ENCODE results near the gene TTC21A. TPM values are rescaled to one million over a fixed set of nuclear protein-coding genes. Genes with fewer than 3 reads are reported as not detected.

The TTC21A gene
- total RNA-seq, 2 experiments from 2014 or later = 1.9 to 8.3 TPM

DNA sequence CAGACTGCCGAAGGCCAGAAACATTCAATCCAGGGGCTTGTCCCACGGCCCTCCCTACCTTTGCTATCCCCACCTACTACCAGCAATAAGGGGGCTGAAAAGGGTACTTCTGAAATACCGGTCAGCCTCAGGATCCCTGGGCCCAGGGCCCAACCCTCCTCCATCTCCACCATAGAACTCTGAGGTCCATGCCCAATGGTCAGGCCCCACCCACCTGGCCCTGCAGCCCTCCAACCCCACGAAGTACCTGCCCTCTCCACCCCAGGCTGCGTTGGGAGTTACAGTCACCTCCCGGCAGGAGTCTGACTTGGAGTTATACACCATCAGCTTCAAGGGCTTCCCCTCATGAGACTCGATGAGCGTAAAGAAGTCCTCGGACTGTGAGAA lies 7.0 kb upstream of the TTC21A start:
- ATAC-seq (no peak), DNase-seq (no peak)
- CTCF ChIA-PET = interaction anchor here (1.0 to 2.7 kb wide), 10 partner anchors 9 to 191 kb away, joined by 3 to 12 read pairs (median 4); no protein-coding TSS in a partner anchor
- Mint-ChIP-seq H3K4me3 (no peak overlapping the region), H3K36me3 (no peaks in the 10 kb centered on the region), H3K27me3 (no peaks in the 10 kb centered on the region), H3K9me3 (ENCODE audit: low read depth) (no peaks in the 10 kb centered on the region), H3K4me1 (peaks cover 9% of the 10 kb centered on the region), H3K27ac (no peak overlapping the region)

DNA sequence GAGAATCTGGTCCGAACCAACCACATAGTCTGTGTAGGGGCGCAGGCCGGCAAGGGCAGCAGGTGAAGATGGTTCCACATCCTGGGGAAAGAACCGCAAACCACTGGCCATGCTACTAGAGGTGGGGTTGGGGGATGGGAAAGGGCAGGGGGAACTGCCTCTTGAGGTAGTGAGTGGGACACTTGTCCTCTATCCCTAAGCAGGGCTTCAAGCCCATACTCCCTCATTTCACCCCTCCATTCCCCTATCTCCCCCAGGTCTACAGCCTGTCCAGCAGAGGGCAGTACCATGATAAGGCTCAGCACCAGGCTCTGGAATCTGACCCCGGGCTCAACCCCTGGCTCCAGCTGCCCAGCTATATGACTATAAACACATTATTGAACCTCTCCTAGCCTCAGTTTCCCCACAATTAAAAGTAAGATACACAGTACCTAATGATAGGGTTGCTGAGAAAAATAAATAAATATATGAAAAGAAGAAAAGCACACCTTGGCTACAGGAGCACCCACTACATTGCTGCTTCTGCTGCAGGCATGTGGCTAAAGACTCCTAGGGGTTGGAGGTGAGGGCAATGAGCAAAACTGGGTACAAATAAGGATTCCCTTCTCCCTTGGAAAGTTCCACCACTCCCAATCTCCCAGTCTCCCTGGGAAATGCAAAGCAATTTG lies 6.3 kb upstream of the TTC21A start:
- DNase-seq = peak; percentile 61
- no peak overlapping the region for H3K27ac Mint-ChIP-seq
- ATAC-seq = peak; percentile 80

DNA sequence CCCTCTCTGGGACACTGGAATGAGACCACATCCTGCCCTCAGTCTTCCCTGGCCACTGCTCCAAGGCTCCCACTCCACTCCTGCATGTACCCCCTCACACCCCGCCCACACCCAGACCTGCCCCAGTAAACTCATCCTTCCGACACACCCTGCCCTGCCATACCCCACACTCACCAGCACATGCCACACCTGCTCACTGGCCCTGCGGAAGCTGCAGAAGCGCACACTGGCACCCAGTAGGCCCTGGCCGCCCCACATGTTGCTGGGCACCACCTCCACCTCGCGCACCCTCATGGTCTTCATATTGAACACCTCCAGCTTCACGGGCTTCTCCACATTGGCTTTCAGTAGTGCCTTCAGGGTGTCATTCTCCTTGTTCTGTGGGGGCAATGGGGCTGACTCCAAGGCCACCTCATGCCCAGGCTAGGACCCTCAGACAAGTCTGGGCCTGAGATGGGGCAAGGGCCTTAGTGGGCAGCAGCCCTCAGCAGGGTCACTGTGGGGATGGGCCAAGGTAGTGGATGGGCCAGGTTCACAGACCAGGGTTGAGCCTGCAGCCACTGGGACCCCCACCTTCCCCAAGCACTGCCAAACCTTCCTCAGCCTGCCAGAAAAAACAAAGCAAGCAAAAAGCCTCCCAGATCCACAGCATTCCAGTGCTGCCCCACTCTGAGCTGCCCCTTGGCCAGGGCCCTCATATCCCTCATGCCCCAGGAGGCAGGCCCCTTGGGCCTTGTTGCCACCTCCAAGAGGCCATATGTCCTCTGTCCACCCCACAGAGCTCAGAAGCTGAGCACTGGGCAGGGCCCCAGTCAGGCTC lies 4.8 kb upstream of the TTC21A start:
- H3K27ac Mint-ChIP-seq = no peak overlapping the region
- no peak overlapping the region for H3K4me3 Mint-ChIP-seq
- H3K27me3 Mint-ChIP-seq = peaks cover 4% of the 10 kb centered on the region
- H3K9me3 Mint-ChIP-seq (ENCODE audit: low read depth) = no peaks in the 10 kb centered on the region
- ATAC-seq = no peak
- CTCF ChIA-PET = interaction anchor here (1.1 to 1.5 kb wide), 4 partner anchors 24 to 186 kb away, joined by 3 to 6 read pairs (median 4); no protein-coding TSS in a partner anchor
- DNase-seq = no peak
- peaks cover 26% of the 10 kb centered on the region for H3K4me1 Mint-ChIP-seq
- no peaks in the 10 kb centered on the region for H3K36me3 Mint-ChIP-seq

More for the DNA sequence above, 6.3 kb upstream of the TTC21A start:
- Mint-ChIP-seq H3K4me1 (peaks cover 16% of the 10 kb centered on the region), H3K9me3 (ENCODE audit: low read depth) (no peaks in the 10 kb centered on the region), H3K4me3 (no peak overlapping the region), H3K36me3 (no peaks in the 10 kb centered on the region), H3K27me3 (no peaks in the 10 kb centered on the region)
- CTCF ChIA-PET = interaction anchor here (1.0 to 2.7 kb wide), 10 partner anchors 10 to 191 kb away, joined by 3 to 12 read pairs (median 4); no protein-coding TSS in a partner anchor

DNA sequence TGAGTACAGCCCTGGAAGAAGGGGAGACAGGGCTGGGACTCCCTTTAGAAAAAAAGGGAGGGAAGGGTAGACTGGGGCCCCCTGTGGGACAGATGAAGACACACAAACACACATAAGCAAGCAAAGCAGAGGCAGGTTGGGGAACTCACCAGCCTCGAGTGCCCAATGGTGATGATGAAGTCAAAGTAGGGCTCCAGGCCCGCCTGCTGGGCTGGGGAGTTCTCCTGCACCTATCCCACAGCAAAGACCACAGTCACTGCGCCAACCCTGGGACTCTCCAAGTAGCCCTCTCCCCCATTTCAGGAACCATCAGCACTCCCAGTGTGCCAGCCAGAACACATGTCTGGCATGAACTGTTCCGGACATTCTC lies 4.2 kb upstream of the TTC21A start:
- H3K27ac Mint-ChIP-seq = no peak overlapping the region
- H3K36me3 Mint-ChIP-seq = peaks cover 1% of the 10 kb centered on the region
- DNase-seq (no peak), ATAC-seq (no peak)
- CTCF ChIA-PET = interaction anchor here (1.1 to 1.5 kb wide), 4 partner anchors 23 to 185 kb away, joined by 3 to 6 read pairs (median 4); no protein-coding TSS in a partner anchor
- no peaks in the 10 kb centered on the region for H3K9me3 Mint-ChIP-seq (ENCODE audit: low read depth)
- no peak overlapping the region for H3K4me3 Mint-ChIP-seq
- H3K4me1 Mint-ChIP-seq = peaks cover 32% of the 10 kb centered on the region
- peaks cover 4% of the 10 kb centered on the region for H3K27me3 Mint-ChIP-seq

DNA sequence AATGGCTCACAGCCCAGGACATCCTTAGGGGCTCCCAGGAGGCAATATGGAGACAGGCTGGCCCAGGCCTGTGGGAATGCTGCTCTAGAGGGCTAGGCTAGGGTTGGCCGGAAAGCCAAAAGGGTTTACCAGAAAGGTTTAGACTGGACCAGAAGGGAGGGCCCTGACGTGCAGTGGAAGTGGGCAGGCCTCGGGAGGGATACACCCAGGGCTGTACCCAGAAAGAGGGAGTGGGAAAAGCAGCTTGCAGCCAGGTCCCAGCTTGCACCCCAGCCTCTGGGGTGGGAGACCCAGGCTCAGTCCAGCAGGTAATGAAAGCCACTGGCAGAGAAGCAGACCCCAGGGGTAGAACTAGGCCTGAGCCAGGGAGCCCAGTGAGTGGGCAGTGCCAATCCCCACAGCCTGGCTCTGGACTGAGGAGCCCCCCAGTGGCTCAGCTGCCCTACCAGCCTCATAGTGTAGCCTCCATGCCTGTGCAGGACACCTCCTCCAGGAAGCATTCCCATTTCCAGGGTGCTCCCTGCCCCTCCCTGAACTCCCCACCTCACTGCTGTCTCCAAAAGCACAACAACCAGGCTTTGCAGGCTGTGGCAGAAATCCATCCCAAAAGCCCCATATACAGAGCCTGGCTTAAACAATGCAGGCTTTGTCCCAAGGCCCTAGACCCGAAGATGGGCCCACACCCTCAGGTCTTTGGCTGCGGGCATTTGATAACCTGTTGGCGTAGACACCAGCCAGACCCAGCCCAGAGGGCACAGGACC lies 3.5 kb upstream of the TTC21A start:
- Mint-ChIP-seq H3K36me3 (peaks cover 3% of the 10 kb centered on the region), H3K4me1 (peaks cover 38% of the 10 kb centered on the region), H3K27me3 (peaks cover 4% of the 10 kb centered on the region), H3K4me3 (no peak overlapping the region), H3K27ac (no peak overlapping the region), H3K9me3 (ENCODE audit: low read depth) (no peaks in the 10 kb centered on the region)
- no peak for DNase-seq
- CTCF ChIA-PET = interaction anchor here (0.8 to 2.7 kb wide), 4 partner anchors 54 to 243 kb away, joined by 3 to 9 read pairs (median 4); no protein-coding TSS in a partner anchor
- ATAC-seq = no peak

DNA sequence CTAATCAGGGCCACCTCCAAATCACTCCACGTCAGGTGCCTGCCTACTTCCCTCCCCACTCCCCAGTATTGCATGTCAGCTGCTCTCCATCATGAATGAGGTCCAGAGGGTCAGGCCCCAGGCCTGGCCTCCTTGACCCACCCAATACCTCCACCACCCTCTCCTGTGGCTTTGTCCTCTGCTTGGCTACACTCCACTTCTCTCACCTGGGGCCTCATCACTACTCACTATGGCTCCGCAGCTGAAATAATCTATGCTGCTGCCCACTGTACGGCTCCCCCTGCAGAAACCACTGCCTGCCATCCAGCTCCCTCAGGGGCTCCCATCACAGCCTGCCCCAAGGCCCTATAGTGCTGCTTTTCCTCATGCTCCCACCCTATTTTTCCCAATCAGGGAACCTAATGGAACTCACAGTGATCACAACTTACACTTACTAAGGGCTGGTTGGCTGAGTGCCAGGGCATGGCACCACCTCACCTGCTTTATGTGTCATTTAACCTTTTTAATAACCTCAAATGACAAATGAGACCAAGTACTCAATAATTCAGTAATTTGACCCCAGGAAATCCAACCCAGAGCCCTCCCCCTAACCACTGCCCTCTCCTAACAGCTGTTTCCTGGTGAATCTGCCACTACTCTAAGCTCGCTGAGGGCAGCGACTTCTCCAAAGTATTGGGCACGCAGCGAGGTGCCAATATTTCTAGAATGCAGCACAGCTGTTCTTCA lies 2.4 kb upstream of the TTC21A start:
- H3K27me3 Mint-ChIP-seq = peaks cover 9% of the 10 kb centered on the region
- no peak overlapping the region for H3K27ac Mint-ChIP-seq
- no peak overlapping the region for H3K4me3 Mint-ChIP-seq
- peaks cover 43% of the 10 kb centered on the region for H3K4me1 Mint-ChIP-seq
- H3K9me3 Mint-ChIP-seq (ENCODE audit: low read depth) = no peaks in the 10 kb centered on the region
- no peak for ATAC-seq
- H3K36me3 Mint-ChIP-seq = peaks cover 3% of the 10 kb centered on the region
- DNase-seq = no peak
- CTCF ChIA-PET = interaction anchor here (0.8 to 5.7 kb wide), 9 partner anchors 11 to 241 kb away, joined by 3 to 37 read pairs (median 4); no protein-coding TSS in a partner anchor

DNA sequence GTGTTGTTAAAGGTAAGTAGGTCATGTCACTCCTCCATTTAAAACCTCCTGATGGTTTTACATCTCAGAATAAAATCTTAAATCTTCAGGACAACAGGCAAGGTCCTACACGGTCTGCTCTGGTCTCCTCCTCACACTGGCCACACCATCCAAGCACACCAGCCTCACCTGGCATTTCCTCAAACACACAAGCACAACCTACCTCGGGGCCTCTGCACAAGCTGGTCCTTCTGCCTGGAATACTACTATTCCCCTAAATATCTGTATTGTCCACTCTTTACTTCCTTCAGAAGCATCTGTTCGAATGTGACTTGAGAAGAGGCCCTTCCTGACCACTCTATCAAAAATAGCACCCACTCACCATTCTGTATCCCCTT lies 1.8 kb upstream of the TTC21A start:
- no peak for ATAC-seq
- H3K9me3 Mint-ChIP-seq (ENCODE audit: low read depth) = no peaks in the 10 kb centered on the region
- no peak for DNase-seq
- peaks cover 10% of the 10 kb centered on the region for H3K27me3 Mint-ChIP-seq
- H3K36me3 Mint-ChIP-seq = peaks cover 3% of the 10 kb centered on the region
- peaks cover 43% of the 10 kb centered on the region for H3K4me1 Mint-ChIP-seq
- CTCF ChIA-PET = interaction anchor here (1.0 to 5.7 kb wide), 8 partner anchors 11 to 186 kb away, joined by 3 to 37 read pairs (median 4); no protein-coding TSS in a partner anchor
- no peak overlapping the region for H3K27ac Mint-ChIP-seq
- peak overlapping the region; percentile 80 for H3K4me3 Mint-ChIP-seq

DNA sequence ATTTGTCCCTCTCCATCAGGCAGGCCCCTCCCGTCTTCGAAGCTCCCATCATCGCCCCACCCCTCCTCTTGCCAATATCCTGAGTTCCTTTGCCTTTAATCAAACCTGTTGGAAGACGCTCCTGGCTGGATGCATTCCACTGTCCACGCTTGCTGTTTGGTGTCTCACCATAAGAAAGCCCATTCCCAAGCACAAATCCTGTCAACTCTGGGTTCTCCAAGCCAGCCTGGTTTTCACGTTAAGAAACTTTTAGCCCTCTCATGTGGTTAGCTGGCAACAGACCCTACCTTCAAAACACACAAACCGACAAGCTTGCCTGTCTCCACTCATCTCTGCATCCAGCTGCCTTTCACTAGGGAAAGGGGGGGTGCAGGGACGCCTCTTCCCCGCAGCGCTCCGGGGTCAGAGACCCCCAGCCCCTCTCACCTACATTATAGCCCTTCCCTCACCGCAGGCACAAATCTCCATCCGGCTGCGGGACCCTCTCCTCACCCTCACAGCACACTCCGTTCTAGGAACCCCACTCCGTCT lies 1.1 kb upstream of the TTC21A start:
- Mint-ChIP-seq H3K4me1 (peaks cover 41% of the 10 kb centered on the region), H3K27ac (peak overlapping the region; percentile 56), H3K36me3 (peaks cover 3% of the 10 kb centered on the region), H3K9me3 (ENCODE audit: low read depth) (no peaks in the 10 kb centered on the region), H3K4me3 (peak overlapping the region; percentile 80), H3K27me3 (peaks cover 10% of the 10 kb centered on the region)
- peak; percentile 37 for DNase-seq
- CTCF ChIA-PET = interaction anchor here (1.0 to 5.7 kb wide), 9 partner anchors 12 to 185 kb away, joined by 3 to 37 read pairs (median 4); no protein-coding TSS in a partner anchor
- ATAC-seq = no peak

DNA sequence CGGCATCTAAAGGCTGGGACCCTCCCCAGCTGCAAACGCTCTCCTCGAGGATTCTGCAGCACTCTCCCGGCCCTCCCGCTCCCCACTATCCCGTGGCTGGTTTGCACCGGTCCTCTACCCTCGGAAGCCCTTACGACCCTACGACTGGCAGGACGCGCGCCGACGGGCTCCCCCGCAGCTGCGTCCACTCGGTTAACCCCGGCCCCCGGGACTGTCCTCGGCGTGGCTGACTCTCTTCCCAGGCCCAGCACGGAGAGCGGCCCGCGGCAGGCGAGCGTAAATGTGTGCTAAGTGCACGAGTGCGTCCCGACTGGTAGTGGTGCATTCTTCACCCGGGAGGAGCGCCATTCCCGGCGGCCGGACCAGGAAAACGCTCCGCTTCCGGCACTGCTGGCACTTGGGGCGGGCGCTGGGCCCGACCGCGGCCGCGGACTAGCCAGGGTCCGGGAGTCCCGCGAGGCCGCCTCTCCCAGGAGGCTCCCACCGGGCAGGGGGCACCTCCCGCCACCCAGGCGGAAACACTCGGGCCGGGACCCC lies 561 bp upstream of the TTC21A start:
- Mint-ChIP-seq H3K4me1 (peaks cover 41% of the 10 kb centered on the region), H3K36me3 (peaks cover 3% of the 10 kb centered on the region)
- DNase-seq = no peak

DNA sequence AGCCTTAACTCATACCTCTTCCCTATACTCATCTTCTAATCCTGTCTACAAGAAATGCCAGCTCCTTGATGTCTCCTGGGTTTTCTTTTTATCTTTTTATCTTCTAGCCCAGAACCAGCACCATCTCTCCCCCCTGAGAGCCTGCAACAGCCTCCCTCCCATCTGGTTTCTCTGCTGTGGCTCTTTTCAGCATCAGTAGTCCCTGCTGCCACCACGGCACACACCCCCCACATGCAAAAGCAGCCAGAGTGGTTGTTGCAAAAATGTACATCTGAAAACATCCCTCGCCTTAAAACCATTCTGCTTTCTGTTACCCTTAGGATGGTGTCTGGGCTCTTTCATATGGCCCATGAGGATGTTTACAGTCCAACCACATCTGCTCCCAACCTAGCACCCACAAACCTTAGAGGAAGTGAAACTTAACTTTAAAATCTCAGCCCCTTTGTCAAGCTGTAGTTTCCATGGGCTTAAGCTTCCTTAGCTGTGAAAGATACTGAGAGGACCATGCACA lies 775 bp downstream of the TTC21A start:
- CTCF ChIA-PET = interaction anchor here (0.6 to 5.7 kb wide), 11 partner anchors 10 to 184 kb away, joined by 3 to 37 read pairs (median 3); no protein-coding TSS in a partner anchor
- no peaks in the 10 kb centered on the region for H3K9me3 Mint-ChIP-seq (ENCODE audit: low read depth)
- DNase-seq (peak; percentile 81), ATAC-seq (peak; percentile 58)
- peak overlapping the region; percentile 92 for H3K4me3 Mint-ChIP-seq
- peak overlapping the region; percentile 85 for H3K27ac Mint-ChIP-seq
- H3K36me3 Mint-ChIP-seq = peaks cover 3% of the 10 kb centered on the region
- H3K4me1 Mint-ChIP-seq = peaks cover 41% of the 10 kb centered on the region
- H3K27me3 Mint-ChIP-seq = peaks cover 10% of the 10 kb centered on the region

More for the DNA sequence above, 561 bp upstream of the TTC21A start:
- peak overlapping the region; percentile 56 for H3K27ac Mint-ChIP-seq
- no peaks in the 10 kb centered on the region for H3K9me3 Mint-ChIP-seq (ENCODE audit: low read depth)
- H3K4me3 Mint-ChIP-seq = peak overlapping the region; percentile 80
- peaks cover 10% of the 10 kb centered on the region for H3K27me3 Mint-ChIP-seq
- peak; percentile 11 for ATAC-seq
- CTCF ChIA-PET = interaction anchor here (1.0 to 5.7 kb wide), 8 partner anchors 12 to 185 kb away, joined by 3 to 37 read pairs (median 7); no protein-coding TSS in a partner anchor

DNA sequence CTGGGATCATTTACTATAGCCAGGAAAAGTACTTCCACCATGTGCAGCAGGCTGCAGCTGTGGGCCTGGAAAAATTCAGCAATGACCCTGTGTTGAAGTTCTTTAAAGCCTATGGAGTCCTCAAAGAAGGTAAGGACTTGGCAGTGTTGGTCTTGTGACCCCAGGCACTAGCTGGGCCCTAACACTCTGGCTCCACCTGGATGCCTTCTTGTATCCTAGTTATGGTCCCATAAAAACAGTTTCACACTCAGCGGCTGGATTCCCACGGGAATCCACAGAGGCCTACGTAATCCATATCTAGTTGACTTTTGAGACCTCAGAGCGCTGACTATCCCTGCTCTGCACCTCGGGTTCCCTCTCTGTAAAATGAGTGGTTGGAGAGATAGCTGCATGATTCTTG lies 1.6 kb downstream of the TTC21A start:
- Mint-ChIP-seq H3K4me1 (peaks cover 40% of the 10 kb centered on the region), H3K9me3 (ENCODE audit: low read depth) (no peaks in the 10 kb centered on the region), H3K27ac (peak overlapping the region; percentile 85), H3K4me3 (no peak overlapping the region), H3K27me3 (peaks cover 10% of the 10 kb centered on the region), H3K36me3 (peaks cover 3% of the 10 kb centered on the region)
- CTCF ChIA-PET = interaction anchor here (0.8 to 5.7 kb wide), 11 partner anchors 9 to 183 kb away, joined by 3 to 37 read pairs (median 3); no protein-coding TSS in a partner anchor
- no peak for ATAC-seq
- peak; percentile 37 for DNase-seq
